HUES64 (cell line): ENCODE measurements around the gene TMEM253.

ENCODE experiments used
- H3K27ac ChIP-seq: 2 replicates; pipeline ENCODE4 v1.7.0; 2013; ENCODE audit warnings: low read depth, low read length, inconsistent platforms
- H3K27me3 ChIP-seq: 2 replicates; pipeline ENCODE4 v1.6.1; 2013; ENCODE audit warnings: mild to moderate bottlenecking, low read length; ENCODE audit not compliant: insufficient read depth
- H3K36me3 ChIP-seq: 2 replicates; pipeline ENCODE4 v1.6.1; 2013; ENCODE audit warnings: mild to moderate bottlenecking, low read length; ENCODE audit not compliant: insufficient read depth
- H3K4me1 ChIP-seq: 2 replicates; pipeline ENCODE4 v1.6.1; 2013; ENCODE audit warnings: mild to moderate bottlenecking, low read length, moderate library complexity; ENCODE audit not compliant: insufficient read depth
- H3K4me3 ChIP-seq: 2 replicates; pipeline ENCODE4 v1.5.1; 2013; ENCODE audit warnings: mild to moderate bottlenecking, low read length, moderate library complexity
- H3K9ac ChIP-seq: 2 replicates; pipeline ENCODE4 v1.6.1; 2013; ENCODE audit warnings: mild to moderate bottlenecking, low read depth, low read length
- H3K9me3 ChIP-seq: 2 replicates; pipeline ENCODE4 v1.6.1; 2013; ENCODE audit warnings: low read depth, low read length; ENCODE audit not compliant: insufficient read depth
- WGBS: fragments of 150-250, 120-280 bp; methylation state at CpG from one replicate; pipeline ENCODE4 v1.1.7; 2013; ENCODE audit warnings: missing lambda C conversion rate; 5-methylcytosine and 5-hydroxymethylcytosine counted together

The TMEM253 gene

GRCh38 chr14:21149641-21150367 lies 48.9 kb downstream of the TMEM253 start:
- H3K4me1 ChIP-seq: no peaks in the 10 kb centered on the region
- H3K9ac ChIP-seq: no peak overlapping the region
- H3K27ac ChIP-seq: no peak overlapping the region
- H3K36me3 ChIP-seq: no peaks in the 10 kb centered on the region
- H3K27me3 ChIP-seq: no peaks in the 10 kb centered on the region
- peaks cover 7% of the 10 kb centered on the region; the same call in 1 of the 2 replicates for H3K9me3 ChIP-seq
- H3K4me3 ChIP-seq: no peak overlapping the region
- 93% methylated on average over 4 of the region's 4 CpGs for WGBS
